Breast epithelium (tissue), 4 donors: Measurements from ENCODE around the gene CAMK2B. TPM values are rescaled to one million over a fixed set of nuclear protein-coding genes. Genes with fewer than 3 reads are reported as not detected.
"Not testable (repeated sequence)": the region's sequence is repeated elsewhere in the genome, so short reads cannot be mapped to it uniquely, and the experiment has no call there.

Source experiments
- DNase-seq, 2 donors: peaks; one replicate each; pipeline ENCODE4 v3.0.0-alpha.2; 2019; ENCODE audit warnings: low spot score in 2 of 2
- H3K27ac ChIP-seq, 2 donors: fragments of 200-600 bp; sonication (generic) in 1 of 2; one replicate each; pipeline ENCODE4 v1.5.1; 2016 to 2019; ENCODE audit warnings: mild to moderate bottlenecking in 1 of 2
- H3K27me3 ChIP-seq, 2 donors: fragments of 200-600 bp; sonication (generic) in 1 of 2; one replicate each; pipeline versions ENCODE4 v1.5.1 to v1.6.0; 2017 to 2019; ENCODE audit warnings: control low read depth in 1 of 2, mild to moderate bottlenecking in 1 of 2
- H3K36me3 ChIP-seq: fragments of 200-600 bp; one replicate; pipeline ENCODE4 v1.5.1; 2019
- H3K4me1 ChIP-seq, 2 donors: fragments of 200-600 bp; sonication (generic); one replicate each; pipeline ENCODE4 v1.5.1; 2016 to 2019; ENCODE audit warnings: control low read depth in 1 of 2
- H3K4me3 ChIP-seq, 3 donors: fragments of 200-600 bp; sonication (generic); 1 replicate in 2 of 3; 2 replicates in 1 of 3; pipeline ENCODE4 v1.5.1; 2016 to 2019; ENCODE audit warnings: mild to moderate bottlenecking in 3 of 3, moderate library complexity in 2 of 3
- H3K9me3 ChIP-seq, 2 donors: fragments of 200-600 bp; sonication (generic) in 1 of 2; one replicate each; pipeline ENCODE4 v1.5.1; 2016 to 2019; ENCODE audit warnings: control low read depth in 1 of 2
- POLR2A ChIP-seq: fragments of 450-650 bp; IDR thresholded peaks from one replicate; pipeline ENCODE4 v1.6.1; 2016; ENCODE audit warnings: antibody characterized with exemption, mild to moderate bottlenecking, moderate library complexity
- POLR2AphosphoS5 ChIP-seq, 3 donors: sonication (generic); formaldehyde crosslinking; IDR thresholded peaks; one replicate each; pipeline ENCODE4 v1.6.1; 2017; ENCODE audit warnings: antibody characterized with exemption in 3 of 3
- intact Hi-C: fragments of 100-400 bp; cut with DNase I; formaldehyde crosslinking; loops from one replicate; pipeline ENCODE4 v1.15.1; 2023; ENCODE audit warnings: low total_unique reads
- total RNA-seq, 3 donors: library from RNA; depleted of rRNA; stranded (reverse); fragments of >200 nt; gene quantifications; one replicate each; pipeline ENCODE4 v1.1.0, GENCODE V29; 2016
- TF ChIP-seq, protein P1 (sequence below), 3 donors: fragments of 450-650 bp; IDR thresholded peaks; one replicate each; pipeline ENCODE4 v1.5.1; 2016 to 2017; ENCODE audit warnings: antibody characterized with exemption in 3 of 3, mild to moderate bottlenecking in 3 of 3, moderate library complexity in 3 of 3

CAMK2B gene
- total RNA-seq, 3 donors from 2014 or later, result 2.0 to 9.2 TPM; not detected in 1

DNA sequence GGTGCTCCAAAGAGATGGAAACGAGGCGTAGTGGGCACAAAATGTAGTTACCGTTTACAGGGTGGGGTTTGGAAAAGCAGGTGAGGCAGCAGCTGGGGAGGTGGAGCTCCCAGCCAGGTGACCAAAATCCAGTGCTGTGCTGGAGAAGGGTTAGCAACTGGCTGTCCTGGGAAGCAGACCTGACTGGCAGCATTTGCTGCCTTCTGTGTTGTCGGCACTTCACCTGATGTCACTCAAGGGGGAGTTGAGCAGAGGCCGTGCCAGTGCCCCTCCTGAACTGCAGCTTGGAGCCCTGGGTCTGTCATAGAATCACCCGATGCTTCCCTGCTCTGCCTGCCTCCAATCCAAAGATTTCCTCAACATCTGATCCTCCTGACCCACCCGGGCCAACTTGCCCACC lies 148.9 kb downstream of the CAMK2B start:
- no peaks in the 10 kb centered on the region for H3K36me3 ChIP-seq
- intact Hi-C loops, result no loop called here
- no peaks in the 10 kb centered on the region for H3K9me3 ChIP-seq
- no peak overlapping the region for H3K27ac ChIP-seq
- H3K27me3 ChIP-seq, result no peaks in the 10 kb centered on the region
- H3K4me1 ChIP-seq, result no peaks in the 10 kb centered on the region
- no peak for DNase-seq
- H3K4me3 ChIP-seq, result no peak overlapping the region
- TF ChIP-seq, protein P1, sequence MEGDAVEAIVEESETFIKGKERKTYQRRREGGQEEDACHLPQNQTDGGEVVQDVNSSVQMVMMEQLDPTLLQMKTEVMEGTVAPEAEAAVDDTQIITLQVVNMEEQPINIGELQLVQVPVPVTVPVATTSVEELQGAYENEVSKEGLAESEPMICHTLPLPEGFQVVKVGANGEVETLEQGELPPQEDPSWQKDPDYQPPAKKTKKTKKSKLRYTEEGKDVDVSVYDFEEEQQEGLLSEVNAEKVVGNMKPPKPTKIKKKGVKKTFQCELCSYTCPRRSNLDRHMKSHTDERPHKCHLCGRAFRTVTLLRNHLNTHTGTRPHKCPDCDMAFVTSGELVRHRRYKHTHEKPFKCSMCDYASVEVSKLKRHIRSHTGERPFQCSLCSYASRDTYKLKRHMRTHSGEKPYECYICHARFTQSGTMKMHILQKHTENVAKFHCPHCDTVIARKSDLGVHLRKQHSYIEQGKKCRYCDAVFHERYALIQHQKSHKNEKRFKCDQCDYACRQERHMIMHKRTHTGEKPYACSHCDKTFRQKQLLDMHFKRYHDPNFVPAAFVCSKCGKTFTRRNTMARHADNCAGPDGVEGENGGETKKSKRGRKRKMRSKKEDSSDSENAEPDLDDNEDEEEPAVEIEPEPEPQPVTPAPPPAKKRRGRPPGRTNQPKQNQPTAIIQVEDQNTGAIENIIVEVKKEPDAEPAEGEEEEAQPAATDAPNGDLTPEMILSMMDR (IDR thresholded peaks at IDR 0.05), result no peak
- TF ChIP-seq POLR2A (no peak), POLR2AphosphoS5 (IDR thresholded peaks at IDR 0.05) (no peak)

DNA sequence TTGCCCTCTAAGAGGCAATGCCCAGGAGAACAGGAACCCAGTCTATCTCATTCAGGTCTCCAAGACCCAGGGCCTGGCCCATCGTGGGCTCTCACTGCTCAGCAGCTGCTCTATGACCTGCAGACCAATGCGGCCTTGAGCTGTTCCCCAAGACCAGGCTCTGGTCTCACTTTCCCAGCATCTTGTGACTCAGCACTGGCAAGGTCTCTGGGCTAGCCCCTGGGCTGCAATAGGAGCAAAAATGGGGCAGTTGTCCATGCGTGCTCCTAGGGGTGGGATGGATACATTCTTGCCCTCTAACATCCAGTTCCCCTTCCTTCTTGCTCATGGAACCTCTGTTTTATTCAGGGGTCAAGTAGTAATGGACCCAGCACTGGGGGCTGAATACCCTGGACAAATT lies 149.7 kb downstream of the CAMK2B start:
- Histone ChIP-seq H3K4me3 (no peak overlapping the region), H3K27ac (no peak overlapping the region), H3K4me1 (no peaks in the 10 kb centered on the region), H3K27me3 (no peaks in the 10 kb centered on the region), H3K36me3 (no peaks in the 10 kb centered on the region), H3K9me3 (no peaks in the 10 kb centered on the region)
- no peak for DNase-seq
- TF ChIP-seq POLR2AphosphoS5 (IDR thresholded peaks at IDR 0.05) (no peak), POLR2A (no peak)
- TF ChIP-seq, protein P1 (IDR thresholded peaks at IDR 0.05), result no peak
- intact Hi-C loops, result no loop called here

DNA sequence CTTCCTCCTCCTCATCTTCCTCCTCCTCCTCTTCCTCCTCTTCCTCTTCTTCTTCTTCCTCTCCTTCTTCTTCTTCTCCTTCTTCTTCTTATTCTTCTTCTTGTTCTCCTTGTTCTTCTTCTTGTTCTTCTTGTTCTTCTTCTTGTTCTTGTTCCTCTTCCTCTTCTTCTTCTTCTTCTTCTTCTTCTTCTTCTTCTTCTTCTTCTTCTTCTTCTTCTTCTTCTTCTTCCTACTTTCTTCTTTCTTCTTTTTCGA lies 150.8 kb downstream of the CAMK2B start:
- H3K27me3 ChIP-seq, H3K9me3 ChIP-seq, H3K27ac ChIP-seq, H3K4me3 ChIP-seq, H3K36me3 ChIP-seq, DNase-seq, intact Hi-C loops, H3K4me1 ChIP-seq: not testable (repeated sequence)

DNA sequence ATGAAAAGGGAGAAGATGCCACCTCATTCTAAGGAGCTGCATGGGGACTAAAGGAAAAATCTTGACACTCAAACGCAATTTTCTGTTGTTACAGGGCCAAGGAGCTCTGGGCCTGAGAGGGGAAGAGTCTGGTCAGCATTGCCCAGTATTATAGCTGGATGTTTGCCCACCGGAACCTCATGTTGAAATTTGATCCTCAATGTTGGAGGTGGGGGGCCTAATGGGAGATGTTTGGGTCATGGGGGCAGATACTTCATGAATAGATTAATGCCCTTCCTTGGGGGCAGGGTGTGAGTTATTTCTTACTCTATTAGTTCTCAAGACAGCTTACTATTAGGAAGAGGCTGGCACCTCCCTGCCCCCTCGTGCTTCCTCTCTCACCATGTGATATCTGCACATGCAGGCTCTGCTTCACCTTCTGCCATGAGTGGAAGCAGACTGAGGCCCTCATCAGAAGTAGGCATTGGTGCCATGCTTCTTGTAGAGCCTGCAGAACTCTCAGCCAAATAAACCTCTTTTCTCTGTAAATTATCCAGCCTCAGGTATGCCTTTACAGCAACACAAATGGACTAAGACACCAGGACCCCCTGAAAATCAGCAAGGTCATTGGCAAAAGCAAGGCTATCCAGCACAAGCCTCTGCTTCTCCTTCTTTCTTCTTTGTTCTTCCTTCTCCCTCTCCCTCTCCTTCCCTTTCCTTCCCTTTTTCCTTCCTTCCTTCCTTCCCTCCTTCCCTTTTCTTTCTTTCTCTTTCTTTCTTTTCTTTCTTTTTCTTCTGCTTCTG lies 151.3 kb downstream of the CAMK2B start:
- no peaks in the 10 kb centered on the region for H3K36me3 ChIP-seq
- no peak overlapping the region for H3K4me3 ChIP-seq
- no peak overlapping the region for H3K27ac ChIP-seq
- TF ChIP-seq POLR2AphosphoS5 (IDR thresholded peaks at IDR 0.05), result no peak
- no peaks in the 10 kb centered on the region for H3K4me1 ChIP-seq
- no peaks in the 10 kb centered on the region for H3K27me3 ChIP-seq
- no peak for DNase-seq
- no peaks in the 10 kb centered on the region for H3K9me3 ChIP-seq
- intact Hi-C loops, result no loop called here

DNA sequence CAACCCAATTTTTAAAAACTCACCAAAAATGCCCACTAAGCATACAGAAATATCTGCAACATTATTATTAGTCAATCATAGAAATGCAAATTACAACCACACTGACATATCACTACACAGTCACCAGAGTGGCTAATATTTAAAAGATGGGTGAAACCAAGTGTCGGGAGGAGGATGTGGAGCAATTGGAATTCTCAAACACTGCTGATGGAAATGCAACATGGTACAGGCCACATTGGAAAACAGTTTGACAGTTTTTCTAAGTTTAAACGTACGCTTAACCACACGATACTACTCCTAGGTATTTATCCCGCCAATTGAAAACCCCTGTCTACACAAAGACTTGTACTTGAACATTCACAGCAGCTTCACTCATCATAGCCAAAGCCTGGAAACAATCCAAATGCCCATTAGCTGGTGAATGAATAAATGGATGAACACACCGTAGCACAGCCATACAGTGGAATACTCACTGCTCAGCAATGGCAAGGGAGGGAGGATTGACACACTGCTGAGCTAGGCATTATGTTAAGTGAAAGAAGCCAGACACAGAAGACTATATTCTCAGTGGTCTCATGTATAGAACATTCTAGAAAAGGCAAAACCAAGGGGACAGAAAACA lies 152.5 kb downstream of the CAMK2B start:
- H3K27me3 ChIP-seq, result no peaks in the 10 kb centered on the region
- H3K36me3 ChIP-seq, result no peaks in the 10 kb centered on the region
- DNase-seq, result no peak
- no peak overlapping the region for H3K4me3 ChIP-seq
- intact Hi-C loops, result no loop called here
- no peaks in the 10 kb centered on the region for H3K9me3 ChIP-seq
- TF ChIP-seq POLR2AphosphoS5 (IDR thresholded peaks at IDR 0.05) (no peak), POLR2A (no peak)
- TF ChIP-seq, protein P1 (IDR thresholded peaks at IDR 0.05), result no peak
- no peak overlapping the region for H3K27ac ChIP-seq
- H3K4me1 ChIP-seq, result no peaks in the 10 kb centered on the region

DNA sequence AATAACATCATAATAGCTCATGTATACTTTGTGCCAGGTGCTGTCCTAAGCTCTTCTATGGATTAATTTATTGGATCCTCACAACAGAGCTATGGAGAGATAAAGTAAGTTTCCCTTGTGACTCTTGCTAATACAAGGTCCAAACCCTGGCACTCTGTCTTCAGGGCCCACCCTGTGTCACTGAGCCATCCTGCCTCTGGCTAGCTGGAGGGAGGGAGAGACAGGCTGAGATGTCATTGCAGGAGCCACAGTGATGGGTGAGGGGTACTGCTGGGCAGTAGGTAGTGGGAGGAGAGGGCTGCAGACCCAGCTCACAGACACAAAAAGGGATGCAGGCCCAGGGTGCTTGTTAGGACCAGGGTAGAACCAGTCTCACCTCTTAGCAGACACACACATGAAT lies 153.0 kb downstream of the CAMK2B start:
- H3K27ac ChIP-seq, result no peak overlapping the region
- H3K9me3 ChIP-seq, result no peaks in the 10 kb centered on the region
- intact Hi-C loops, result no loop called here
- TF ChIP-seq, protein P1 (IDR thresholded peaks at IDR 0.05), result no peak
- no peak for TF ChIP-seq POLR2A
- no peak for TF ChIP-seq POLR2AphosphoS5 (IDR thresholded peaks at IDR 0.05)
- H3K4me3 ChIP-seq, result no peak overlapping the region
- H3K4me1 ChIP-seq, result no peaks in the 10 kb centered on the region
- no peaks in the 10 kb centered on the region for H3K36me3 ChIP-seq
- H3K27me3 ChIP-seq, result no peaks in the 10 kb centered on the region
- DNase-seq, result no peak

DNA sequence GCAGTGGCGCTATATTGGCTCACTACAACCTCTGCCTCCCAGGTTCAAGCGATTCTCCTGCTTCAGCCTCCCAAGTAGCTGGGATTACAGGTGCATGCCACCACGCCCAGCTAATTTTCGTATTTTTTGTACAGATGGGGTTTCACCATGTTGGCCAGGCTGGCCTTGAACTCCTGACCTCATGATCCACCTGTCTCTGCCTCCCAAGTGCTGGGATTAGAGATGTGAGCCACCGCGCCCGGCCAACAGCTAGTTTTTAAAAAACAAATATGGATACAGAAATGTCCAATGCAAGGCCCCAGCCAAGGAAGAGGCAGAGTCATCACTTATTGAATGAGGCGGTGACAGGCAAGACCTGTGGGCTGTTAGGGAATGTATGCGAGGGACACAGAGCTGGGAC lies 153.5 kb downstream of the CAMK2B start:
- H3K9me3 ChIP-seq, H3K36me3 ChIP-seq, H3K27me3 ChIP-seq, DNase-seq, H3K4me3 ChIP-seq, H3K4me1 ChIP-seq, intact Hi-C loops, H3K27ac ChIP-seq: not testable (repeated sequence)
